ENCODE results near the gene ATRNL1.

GRCh38 chr10:115895166-115895565 is 802.0 kb downstream of the ATRNL1 start:
- TF ChIP-seq EZH2 (IDR thresholded peaks at IDR 0.05; ENCODE audit: borderline replicate concordance, insufficient read depth, low read length, poor library complexity, severe bottlenecking) (no peak), CTCF (IDR thresholded peaks at IDR 0.05; ENCODE audit: poor library complexity, severe bottlenecking) (no peak), SMC3 (conservative IDR thresholded peaks at IDR 0.05; ENCODE audit: poor library complexity) (no peak), RAD21 (conservative IDR thresholded peaks at IDR 0.05) (no peak), EP300 (conservative IDR thresholded peaks at IDR 0.05; ENCODE audit: poor library complexity, severe bottlenecking) (peak; percentile 31), POLR2AphosphoS5 (IDR thresholded peaks at IDR 0.05) (no peak), REST (IDR thresholded peaks at IDR 0.05; ENCODE audit: borderline replicate concordance) (peak; percentile 74)
